SK-N-MC (cell line): ENCODE results near the gene JMJD8.

Source experiments
- DNase-seq: peaks from one replicate; pipeline ENCODE4 v3.0.0-alpha.2; 2011; ENCODE audit warnings: low read depth, low spot score
- H3K27ac ChIP-seq: fragments of 200-600 bp; sonication (generic); 2 replicates; pipeline ENCODE4 v1.5.1; 2016; ENCODE audit warnings: mixed run types
- H3K36me3 ChIP-seq: fragments of 200-600 bp; sonication (generic); 2 replicates; pipeline ENCODE4 v1.6.1; 2017; ENCODE audit warnings: antibody characterized with exemption, low read length, mixed read lengths; ENCODE audit not compliant: insufficient read depth
- H3K4me3 ChIP-seq: fragments of 200-600 bp; sonication (generic); 2 replicates; pipeline ENCODE4 v1.5.1; 2016
- H3K9ac ChIP-seq: fragments of 200-600 bp; sonication (generic); 2 replicates; pipeline ENCODE4 v1.8.0; 2017; ENCODE audit warnings: mixed run types, mixed read lengths; ENCODE audit not compliant: insufficient read length
- H3K9me3 ChIP-seq: fragments of 200-600 bp; sonication (generic); 2 replicates; pipeline ENCODE4 v1.6.1; 2017; ENCODE audit warnings: low read depth, mild to moderate bottlenecking, antibody characterized with exemption, low read length, moderate library complexity, mixed read lengths
- EZH2 ChIP-seq: fragments of 200-600 bp; sonication (generic); IDR thresholded peaks from one replicate; pipeline ENCODE4 v1.6.1; 2017; ENCODE audit warnings: antibody characterized with exemption
- FOXP2 ChIP-seq: optimal IDR thresholded peaks from 2 replicates; pipeline ENCODE3; 2011; ENCODE audit warnings: mild to moderate bottlenecking, moderate library complexity; ENCODE audit not compliant: insufficient read depth; ENCODE audit errors: extremely low read length, control extremely low read depth
- POLR2AphosphoS5 ChIP-seq: IDR thresholded peaks from 2 replicates; pipeline ENCODE4 v1.6.1; 2012; ENCODE audit warnings: mild to moderate bottlenecking, low read depth, low read length, borderline replicate concordance

The JMJD8 gene

DNA sequence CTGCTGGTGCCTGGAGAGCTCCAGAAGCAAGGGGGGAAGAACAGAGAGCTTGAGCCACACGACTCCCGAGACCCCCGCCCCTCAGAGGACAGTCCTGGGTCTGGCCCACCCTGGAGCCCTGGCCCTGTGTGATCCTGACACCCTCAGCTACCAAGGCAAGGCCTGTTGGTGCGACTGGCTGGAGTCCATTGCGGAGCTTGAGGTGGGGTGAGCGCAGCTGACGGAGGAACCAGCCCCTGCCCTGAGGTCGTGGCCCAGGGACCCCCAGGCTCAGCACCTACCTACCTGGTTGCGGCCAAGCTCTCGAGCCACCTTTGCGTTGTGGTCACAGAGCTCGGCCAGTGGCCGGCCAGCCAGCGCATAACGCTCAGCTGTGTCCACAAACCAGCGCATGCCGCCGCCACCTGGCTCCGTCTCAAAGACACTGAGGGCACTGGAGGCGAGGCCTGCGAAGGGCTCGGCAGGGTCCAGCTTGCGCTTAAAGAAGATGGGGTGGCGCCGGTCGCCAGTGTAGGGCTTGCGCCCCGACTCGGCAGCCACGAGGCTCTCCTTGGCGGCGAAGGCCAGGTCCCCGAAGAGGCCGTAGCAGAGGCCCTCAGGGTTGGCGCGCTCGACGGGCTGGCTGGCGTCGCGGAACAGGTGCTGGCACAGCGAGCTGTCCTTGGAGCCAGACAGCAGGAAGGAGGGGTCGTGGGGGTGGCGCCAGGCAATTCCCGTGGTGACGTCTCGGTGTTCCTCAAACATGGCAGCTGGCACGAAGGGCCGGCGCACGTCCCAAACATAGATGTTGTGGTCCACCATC lies 2.5 kb upstream of the JMJD8 start:
- no peak overlapping the region for H3K4me3 ChIP-seq
- peaks cover 18% of the 10 kb centered on the region for H3K36me3 ChIP-seq
- H3K27ac ChIP-seq: no peak overlapping the region
- no peaks in the 10 kb centered on the region for H3K9me3 ChIP-seq
- DNase-seq: no peak
- H3K9ac ChIP-seq: no peak overlapping the region
- TF ChIP-seq POLR2AphosphoS5 (no peak), FOXP2 (no peak), EZH2 (no peak)

DNA sequence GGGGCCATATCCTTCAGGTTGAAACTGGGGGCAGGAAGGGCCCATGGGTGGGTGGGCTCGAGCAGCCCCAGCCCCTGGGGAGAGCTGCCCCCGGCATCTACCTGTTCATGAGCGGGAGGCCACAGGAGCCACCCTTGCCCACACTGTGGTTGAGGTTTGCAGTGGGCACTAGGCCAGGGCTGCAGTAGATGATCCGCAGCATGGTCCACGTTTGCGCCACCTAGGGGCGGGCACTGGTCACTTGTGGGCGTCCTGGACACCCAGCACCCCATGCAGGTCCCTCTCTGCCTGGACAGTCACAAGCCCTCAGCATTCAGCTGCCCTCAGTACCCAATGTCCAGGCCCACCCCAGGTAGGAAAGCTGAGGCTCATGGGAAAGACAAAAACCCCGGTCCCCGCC lies 1.8 kb upstream of the JMJD8 start:
- Histone ChIP-seq H3K27ac (no peak overlapping the region), H3K9ac (no peak overlapping the region), H3K4me3 (no peak overlapping the region), H3K9me3 (no peaks in the 10 kb centered on the region), H3K36me3 (peaks cover 22% of the 10 kb centered on the region)
- DNase-seq: no peak
- TF ChIP-seq FOXP2: no peak

DNA sequence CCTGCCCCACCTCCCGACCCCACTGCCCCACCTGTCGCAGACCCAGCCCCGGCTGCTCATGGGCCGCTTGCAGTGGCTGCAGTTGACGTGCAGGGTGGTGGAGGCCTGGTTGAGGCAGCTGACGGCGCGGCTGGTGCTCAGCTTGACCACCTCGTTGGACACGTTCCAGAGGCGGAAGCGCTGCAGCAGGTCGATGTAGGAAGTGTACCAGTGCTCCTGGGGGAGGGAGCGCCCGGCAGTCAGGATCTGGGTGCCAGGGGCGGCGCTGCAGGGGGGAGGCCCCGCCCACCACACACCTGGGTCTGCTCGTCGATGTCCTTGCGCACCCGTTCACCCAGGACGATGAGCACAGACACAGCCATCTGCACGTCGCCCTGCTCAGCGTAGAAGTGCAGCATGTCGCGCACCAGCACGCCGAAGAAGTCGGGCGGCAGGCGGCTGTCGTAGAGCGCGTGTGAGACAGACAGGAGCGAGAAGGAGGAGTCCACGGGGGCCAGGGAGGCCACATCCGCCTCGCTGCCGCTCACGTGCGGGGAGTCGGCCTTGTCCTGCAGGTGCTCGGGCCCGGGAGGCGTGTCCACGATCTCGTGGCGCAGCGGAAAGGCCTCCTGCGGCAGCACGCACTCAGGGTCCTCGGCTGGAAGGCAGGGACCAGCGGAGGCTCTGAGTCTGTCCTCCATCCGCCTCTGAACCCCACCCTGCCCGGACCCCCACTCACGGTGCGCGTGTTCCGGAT lies 995 bp upstream of the JMJD8 start:
- H3K4me3 ChIP-seq: no peak overlapping the region
- no peak overlapping the region for H3K27ac ChIP-seq
- H3K36me3 ChIP-seq: peaks cover 22% of the 10 kb centered on the region
- no peaks in the 10 kb centered on the region for H3K9me3 ChIP-seq
- DNase-seq: no peak
- no peak overlapping the region for H3K9ac ChIP-seq
- no peak for TF ChIP-seq POLR2AphosphoS5
- no peak for TF ChIP-seq FOXP2

DNA sequence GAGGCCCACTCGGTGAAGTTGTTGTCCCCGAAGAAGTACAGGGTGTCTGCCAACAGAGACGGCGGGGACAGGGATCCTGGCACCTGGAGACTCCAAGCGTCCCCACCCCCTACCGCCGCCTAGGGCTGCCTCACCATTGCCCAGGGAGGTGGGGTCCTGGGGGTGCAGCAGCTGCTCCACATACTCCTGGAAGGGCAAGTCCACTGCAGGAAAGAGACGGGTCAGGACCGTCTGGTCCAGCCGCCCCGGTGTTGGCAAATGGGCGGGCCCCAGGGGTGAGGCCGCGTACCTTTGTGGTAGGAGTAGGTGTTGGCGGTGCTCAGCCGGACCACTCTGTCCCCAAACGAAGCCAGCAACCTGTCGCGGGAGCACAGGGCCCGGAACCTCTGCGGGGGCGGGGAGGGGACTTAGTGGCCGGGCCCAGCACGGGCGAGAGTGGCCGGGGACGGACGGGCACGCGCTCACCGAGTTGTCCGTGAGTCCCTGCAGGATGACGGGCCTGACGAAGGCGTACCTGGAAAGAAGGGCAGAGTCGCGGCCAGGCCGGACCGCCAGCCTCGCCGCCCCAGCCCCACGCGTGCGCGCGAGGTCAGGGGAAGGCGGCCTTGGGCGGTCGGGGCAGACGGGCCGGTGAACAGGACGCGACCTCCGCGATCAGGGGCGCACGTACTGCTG lies 601 bp downstream of the JMJD8 start:
- no peak for TF ChIP-seq FOXP2
- TF ChIP-seq EZH2: no peak
- TF ChIP-seq POLR2AphosphoS5: no peak
- peak overlapping the region; percentile 50; the same call in 1 of the 2 replicates for H3K27ac ChIP-seq

DNA sequence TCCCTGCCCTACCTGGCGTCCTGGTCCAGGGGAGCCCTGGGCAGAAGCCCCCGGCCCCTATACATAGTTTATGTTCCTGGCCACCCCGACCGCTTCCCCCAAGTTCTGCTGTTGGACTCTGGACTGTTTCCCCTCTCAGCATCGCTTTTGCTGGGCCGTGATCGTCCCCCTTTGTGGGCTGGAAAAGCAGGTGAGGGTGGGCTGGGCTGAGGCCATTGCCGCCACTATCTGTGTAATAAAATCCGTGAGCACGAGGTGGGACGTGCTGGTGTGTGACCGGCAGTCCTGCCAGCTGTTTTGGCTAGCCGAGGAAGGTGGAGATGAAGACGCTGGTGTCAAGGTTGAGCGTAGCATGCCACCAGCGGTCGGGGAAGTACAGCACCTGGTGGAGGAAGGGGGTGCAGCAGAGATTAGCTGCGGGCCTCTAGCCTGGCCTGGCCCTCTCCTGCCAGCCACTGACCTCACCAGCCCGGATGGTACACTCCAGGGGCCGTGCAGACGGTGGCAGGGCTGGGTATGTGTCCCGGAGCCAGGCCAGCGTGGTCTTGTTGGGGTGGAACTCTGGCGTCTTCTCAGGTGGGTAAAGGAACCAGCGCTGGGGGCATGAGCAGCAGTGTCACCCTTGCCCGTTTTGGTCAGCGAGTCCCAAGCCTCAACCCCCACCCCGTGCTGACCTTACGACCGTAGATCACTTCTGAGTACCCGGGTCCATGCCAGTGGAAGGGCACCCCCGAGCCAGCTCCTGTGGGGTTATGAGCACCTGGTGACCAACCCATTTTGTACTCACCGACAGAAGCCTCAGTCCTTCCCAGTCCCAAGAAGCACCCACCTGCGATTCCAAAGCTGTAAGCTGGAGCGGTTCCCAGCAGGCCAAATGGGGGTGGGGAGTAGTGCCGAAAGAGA lies 1.4 kb downstream of the JMJD8 start:
- Histone ChIP-seq H3K27ac (no peak overlapping the region), H3K4me3 (peak overlapping the region; percentile 88), H3K9me3 (no peaks in the 10 kb centered on the region), H3K9ac (no peak overlapping the region), H3K36me3 (peaks cover 22% of the 10 kb centered on the region)
- TF ChIP-seq EZH2 (no peak), FOXP2 (no peak), POLR2AphosphoS5 (peak; percentile 54; the same call in 1 of the 2 replicates)
- no peak for DNase-seq

More for the DNA sequence above, 601 bp downstream of the JMJD8 start:
- peak overlapping the region; percentile 88 for H3K4me3 ChIP-seq
- peaks cover 22% of the 10 kb centered on the region for H3K36me3 ChIP-seq
- no peak for DNase-seq
- H3K9me3 ChIP-seq: no peaks in the 10 kb centered on the region
- peak overlapping the region; percentile 82 for H3K9ac ChIP-seq

DNA sequence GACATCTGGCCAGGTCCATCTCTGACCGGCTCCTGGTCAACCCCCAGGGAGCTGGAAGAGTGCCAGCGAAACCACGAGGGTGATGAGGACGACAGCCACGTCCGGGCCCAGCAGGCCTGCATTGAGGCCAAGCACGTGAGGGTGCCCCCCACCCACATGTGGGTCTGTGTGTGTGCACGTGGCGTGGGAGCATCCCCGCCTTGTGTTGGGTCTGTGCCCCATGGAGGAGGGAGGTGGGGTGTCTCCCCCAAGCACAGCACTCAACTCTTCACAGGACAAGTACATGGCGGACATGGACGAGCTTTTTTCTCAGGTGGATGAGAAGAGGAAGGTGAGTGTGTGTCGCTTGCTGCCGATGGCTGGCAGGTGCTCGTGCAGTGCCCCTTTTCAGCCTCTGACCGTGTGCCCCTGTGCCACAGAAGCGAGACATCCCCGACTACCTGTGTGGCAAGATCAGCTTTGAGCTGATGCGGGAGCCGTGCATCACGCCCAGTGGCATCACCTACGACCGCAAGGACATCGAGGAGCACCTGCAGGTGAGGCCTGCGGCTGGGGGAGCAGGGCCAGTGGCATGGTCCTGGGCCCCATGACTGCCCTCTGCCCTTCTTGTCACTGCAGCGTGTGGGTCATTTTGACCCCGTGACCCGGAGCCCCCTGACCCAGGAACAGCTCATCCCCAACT lies 2.2 kb downstream of the JMJD8 start:
- H3K9ac ChIP-seq: peak overlapping the region; percentile 91
- peaks cover 22% of the 10 kb centered on the region for H3K36me3 ChIP-seq
- DNase-seq: no peak
- peak overlapping the region; percentile 91 for H3K4me3 ChIP-seq
- no peak overlapping the region for H3K27ac ChIP-seq
- TF ChIP-seq POLR2AphosphoS5 (peak; percentile 60), FOXP2 (no peak), EZH2 (no peak)
- no peaks in the 10 kb centered on the region for H3K9me3 ChIP-seq

DNA sequence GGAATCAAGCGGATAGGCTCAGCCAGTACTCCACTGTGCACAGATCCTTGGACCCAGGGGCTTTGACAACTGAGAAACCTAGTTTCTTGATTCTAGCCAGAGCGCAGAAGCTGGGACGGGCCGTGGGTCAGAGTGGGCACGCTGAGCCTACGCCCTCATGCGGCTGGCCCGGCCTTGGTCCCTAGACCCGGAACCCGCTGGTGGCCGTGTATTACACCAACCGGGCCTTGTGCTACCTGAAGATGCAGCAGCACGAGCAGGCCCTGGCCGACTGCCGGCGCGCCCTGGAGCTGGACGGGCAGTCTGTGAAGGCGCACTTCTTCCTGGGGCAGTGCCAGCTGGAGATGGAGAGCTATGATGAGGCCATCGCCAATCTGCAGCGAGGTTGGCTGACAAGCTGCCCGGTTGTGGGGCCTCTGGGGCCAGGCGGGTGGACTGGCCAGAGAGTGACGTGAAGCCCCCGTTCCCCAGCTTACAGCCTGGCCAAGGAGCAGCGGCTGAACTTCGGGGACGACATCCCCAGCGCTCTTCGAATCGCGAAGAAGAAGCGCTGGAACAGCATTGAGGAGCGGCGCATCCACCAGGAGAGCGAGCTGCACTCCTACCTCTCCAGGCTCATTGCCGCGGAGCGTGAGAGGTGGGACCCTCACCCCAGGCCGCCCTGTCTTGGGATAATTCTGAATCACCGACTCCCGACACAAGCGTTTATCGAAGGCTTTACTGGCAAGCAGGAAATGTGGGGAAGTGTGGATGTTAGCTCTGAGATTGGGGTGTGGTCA lies 3.0 kb downstream of the JMJD8 start:
- Histone ChIP-seq H3K9me3 (no peaks in the 10 kb centered on the region), H3K4me3 (peak overlapping the region; percentile 91), H3K27ac (peak overlapping the region; percentile 75), H3K36me3 (peaks cover 22% of the 10 kb centered on the region), H3K9ac (peak overlapping the region; percentile 91)
- TF ChIP-seq POLR2AphosphoS5 (no peak), EZH2 (no peak), FOXP2 (no peak)
- DNase-seq: no peak

DNA sequence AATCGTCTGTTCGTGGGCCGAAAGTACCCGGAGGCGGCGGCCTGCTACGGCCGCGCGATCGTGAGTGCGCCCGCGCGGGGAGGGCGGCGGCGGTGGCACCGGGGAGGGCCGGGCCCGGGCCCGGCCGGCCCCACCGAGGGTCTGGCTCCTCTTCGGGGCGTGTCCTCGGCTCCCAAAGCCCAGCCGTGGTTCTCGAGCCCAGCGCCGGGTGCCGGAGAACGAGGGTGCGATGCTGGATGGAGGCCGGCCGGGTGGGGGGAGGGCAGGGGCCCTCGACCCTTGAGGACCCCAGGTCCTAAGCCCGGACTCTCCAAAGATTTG lies 3.5 kb downstream of the JMJD8 start:
- H3K9ac ChIP-seq: peak overlapping the region; percentile 91
- H3K27ac ChIP-seq: peak overlapping the region; percentile 75
- TF ChIP-seq POLR2AphosphoS5 (no peak), FOXP2 (no peak), EZH2 (no peak)
- H3K36me3 ChIP-seq: peaks cover 22% of the 10 kb centered on the region
- peak overlapping the region; percentile 91 for H3K4me3 ChIP-seq
- no peaks in the 10 kb centered on the region for H3K9me3 ChIP-seq
- no peak for DNase-seq
